HG03103 (cell line): ENCODE measurements around the gene BICRAL.
"Not testable (repeated sequence)": the region's sequence is repeated elsewhere in the genome, so short reads cannot be mapped to it uniquely, and the experiment has no call there.

Source experiments
- ATAC-seq: cut with Tn5 transposase; IDR thresholded peaks from one replicate; pipeline ENCODE4 v1.9.1; 2021; ENCODE audit warnings: low read depth; ENCODE audit not compliant: unreplicated experiment

BICRAL gene

DNA sequence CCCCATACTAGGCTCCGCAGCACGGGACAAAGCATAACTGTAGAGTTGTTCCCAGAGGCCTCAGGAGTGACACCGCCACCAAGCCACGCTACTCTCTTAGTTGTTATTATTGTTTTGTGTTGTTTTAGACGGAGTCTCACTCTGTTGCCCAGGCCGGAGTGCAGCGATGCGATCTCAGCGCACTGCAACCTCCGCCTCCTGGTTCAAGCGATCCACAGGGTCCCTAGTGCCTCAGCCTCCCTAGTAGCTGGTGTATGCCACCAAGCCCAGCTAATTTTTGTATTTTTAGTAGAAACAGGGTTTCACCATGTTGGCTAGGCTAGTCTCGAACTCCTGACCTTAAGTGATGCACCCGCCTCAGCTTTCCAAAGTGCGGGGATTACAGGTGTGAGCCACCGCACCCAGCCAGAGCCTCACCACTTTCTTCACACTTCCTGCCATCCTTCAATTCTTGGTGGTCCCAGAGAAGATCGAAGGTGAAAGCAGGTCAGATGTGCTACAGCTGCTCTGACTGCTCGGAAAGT lies 109.4 kb downstream of the BICRAL start:
- no peak for ATAC-seq

DNA sequence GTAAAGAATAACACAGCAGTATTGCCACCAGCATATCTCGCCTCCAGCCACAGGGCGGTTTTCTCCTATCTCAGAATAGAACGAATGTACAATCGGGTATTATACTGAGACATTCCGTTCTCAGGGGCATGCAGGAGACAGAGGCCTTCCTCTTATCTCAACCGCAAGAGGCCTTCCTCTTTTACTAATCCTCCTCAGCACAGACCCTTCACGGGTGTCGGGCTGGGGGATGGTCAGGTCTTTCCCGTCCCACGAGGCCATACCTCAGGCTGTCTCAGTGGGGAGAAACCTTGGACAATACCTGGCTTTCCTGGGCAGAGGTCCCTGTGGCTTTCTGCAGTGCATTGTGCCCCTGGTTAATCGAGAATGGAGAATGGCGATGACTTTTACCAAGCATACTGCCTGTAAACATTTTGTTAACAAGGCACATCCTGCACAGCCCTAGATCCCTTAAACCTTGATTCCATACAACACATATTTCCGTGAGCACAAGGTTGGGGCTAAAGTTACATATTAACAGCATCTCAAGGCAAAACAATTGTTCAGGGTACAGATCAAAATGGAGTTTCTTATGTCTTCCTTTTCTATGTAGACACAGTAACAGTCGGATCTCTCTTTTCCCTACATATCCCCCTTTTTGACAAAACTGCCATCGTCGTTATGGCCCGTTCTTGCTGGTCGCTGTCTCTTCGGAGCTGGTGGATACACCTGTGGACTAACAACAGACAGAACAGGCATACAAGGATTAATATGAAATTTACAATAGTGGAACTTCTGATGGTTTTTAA lies 112.4 kb downstream of the BICRAL start:
- not testable (repeated sequence) for ATAC-seq

DNA sequence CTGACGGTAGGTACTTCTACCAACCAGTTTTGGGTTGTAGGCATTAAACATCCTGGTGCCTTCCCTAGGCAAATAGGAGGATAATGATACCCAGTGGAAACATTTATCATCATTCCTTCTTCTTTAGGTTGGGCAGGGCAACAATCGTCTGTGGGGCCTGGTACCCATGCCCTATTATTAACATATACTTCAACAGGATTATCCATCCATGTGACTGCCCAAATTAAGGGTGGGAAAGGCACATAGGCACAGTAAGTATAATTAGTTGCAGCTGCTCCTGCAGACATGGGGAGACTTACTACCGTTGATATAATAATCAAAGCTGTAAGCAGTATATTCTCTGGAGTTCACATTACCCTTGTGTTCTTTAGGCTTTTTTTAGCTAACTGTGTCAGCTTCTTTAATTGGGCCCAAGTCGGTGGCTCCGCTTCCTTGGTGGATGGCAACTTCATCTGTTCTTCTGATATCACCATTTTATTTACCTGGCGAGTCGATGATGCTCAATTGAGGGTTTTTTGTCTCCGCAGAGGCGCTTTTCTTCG lies 114.4 kb downstream of the BICRAL start:
- ATAC-seq, result no peak

DNA sequence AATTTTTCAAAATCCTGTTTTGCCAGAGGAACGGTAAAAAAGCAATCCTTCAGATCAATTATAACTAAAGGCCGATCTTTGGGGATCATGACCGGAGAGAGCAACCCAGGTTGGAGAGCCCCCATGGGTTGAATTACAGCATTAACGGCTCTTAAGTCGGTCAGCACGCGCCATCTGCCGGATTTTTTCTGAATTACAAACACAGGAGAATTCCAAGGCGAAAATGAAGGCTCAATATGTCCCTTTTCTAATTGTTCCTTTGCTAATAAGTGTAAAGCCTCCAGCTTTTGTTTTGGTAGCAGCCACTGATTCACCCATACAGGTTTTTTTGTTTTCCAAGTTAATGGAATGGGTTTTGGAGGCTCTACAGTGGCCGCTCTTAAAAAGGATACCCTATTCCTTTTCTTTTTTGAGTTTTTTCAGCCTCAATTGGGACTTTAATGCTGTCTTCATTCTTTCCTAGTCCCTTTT lies 117.1 kb downstream of the BICRAL start:
- ATAC-seq, result no peak

DNA sequence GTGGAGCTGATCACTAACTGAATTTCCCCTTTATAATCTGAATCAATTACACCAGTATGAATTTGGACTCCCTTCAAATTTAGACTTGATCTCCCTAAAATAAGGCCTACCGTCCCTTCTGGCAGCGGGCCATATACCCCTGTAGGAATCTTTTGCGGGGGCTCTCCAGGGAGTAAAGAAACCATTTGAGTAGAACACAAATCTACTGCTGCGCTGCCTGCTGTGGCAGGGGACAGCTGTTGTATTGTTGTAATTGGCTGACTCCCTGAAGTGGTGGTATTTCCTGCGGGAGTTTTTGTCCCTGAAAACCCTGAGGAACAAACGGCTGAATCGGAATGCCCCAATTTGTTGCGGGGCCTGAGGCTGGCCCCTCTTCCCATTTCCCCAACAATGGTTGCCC lies 118.0 kb downstream of the BICRAL start:
- no peak for ATAC-seq

DNA sequence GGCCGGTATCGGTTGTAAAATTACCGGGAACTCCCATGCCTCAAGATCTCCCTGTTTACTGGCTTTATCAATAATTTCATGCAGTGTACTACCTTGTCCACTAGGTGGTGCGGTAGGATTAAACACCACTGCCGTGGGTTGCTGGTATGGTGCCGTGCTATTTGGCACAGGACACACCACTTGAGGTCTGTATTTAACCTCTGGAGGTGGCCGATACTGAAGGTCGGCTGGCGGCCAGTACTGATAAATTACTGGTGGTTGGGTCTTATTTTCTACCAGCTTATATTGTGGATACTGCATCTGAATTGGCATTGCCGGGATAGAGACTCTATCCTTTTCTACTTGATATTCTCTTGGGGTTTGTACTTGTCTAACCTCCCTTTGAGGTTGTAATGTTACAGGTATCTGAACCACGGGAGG lies 119.7 kb downstream of the BICRAL start:
- no peak for ATAC-seq

DNA sequence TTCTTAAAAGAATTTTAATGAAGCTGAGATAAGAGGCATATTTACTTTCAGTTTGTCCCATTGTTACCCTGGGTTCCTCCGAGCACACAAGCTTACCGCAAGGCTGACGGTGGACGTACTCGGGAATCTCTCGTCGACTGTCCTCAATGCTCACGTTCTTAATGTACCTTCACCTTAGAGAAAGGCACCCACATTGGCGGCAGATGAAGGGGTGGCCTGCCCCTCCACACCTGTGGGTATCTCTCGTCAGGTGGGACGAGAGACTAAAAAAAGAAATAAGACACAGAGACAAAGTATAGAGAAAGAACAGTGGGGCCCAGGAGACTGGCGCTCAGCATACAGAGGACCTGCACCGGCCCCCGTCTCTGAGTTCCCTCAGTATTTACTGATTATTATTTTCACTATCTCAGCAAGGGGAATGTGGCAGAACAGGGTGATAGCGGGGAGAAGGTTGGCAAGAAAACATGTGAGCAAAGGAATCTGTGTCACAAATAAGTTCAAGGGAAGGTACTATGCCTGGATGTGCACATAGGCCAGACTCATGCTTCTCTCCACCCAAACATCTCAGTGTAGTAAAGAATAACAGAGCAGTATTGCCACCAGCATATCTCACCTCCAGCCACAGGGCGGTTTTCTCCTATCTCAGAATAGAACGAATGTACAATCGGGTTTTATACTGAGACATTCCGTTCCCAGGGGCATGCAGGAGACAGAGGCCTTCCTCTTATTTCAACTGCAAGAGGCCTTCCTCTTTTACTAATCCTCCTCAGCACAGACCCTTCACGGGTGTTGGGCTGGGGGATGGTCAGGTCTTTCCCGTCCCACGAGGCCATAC lies 120.8 kb downstream of the BICRAL start:
- ATAC-seq, result not testable (repeated sequence)

DNA sequence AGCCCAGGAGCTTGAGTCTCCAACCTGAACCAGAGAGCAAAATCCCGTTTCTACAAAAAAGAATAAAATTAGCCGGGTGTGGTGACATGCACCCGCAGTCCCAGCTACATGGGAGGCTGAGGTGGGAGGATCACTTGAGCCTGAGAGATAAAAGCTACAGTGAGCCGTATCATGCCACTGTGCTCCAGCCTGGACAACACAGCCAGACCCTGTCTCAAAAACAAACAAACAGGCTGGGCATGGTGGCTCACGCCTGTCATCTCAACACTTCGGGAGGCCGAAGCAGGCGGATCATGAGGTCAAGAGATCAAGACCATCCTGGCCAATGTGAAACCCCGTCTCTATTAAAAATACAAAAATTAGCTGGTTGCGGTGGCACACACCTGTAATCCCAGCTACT lies 122.6 kb downstream of the BICRAL start:
- ATAC-seq, result no peak

DNA sequence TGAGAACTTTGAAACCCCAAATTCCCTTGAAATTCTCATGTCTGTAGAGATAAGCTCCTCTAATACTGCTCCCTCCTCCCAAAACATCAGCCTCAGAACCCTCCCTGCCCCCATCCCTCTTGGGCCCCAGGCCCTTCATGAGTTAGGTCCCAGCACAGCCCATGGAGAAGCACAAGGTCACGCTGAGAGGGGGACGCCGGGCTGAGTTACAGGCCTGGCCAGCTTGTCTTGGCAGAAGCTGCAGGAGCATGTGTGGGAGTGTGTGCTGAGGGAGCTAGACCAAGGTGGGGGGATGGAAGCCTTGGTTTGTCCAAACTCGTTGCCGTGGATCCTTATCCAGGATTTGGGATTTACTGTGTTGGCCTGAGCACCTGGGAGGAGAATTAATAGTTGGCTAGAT lies 125.5 kb downstream of the BICRAL start:
- no peak for ATAC-seq

DNA sequence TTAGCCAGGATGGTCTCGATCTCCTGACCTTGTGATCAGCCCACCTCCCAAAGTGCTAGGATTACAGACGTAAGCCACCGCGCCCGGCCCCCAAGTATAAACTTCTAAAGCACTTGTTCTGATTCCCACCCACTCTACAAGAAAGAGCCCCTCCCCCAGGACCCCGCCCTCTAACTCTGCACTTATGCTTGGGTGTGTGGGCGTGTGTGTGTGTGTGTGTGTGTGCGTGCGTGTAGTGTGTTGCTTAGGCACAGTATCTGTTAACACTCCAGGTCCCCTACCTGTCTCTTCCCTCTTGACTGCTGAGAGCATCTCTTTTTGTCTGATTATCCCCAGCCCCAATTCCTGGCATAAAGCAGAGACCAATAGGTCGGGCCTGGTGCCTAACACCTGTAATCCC lies 128.0 kb downstream of the BICRAL start:
- no peak for ATAC-seq

DNA sequence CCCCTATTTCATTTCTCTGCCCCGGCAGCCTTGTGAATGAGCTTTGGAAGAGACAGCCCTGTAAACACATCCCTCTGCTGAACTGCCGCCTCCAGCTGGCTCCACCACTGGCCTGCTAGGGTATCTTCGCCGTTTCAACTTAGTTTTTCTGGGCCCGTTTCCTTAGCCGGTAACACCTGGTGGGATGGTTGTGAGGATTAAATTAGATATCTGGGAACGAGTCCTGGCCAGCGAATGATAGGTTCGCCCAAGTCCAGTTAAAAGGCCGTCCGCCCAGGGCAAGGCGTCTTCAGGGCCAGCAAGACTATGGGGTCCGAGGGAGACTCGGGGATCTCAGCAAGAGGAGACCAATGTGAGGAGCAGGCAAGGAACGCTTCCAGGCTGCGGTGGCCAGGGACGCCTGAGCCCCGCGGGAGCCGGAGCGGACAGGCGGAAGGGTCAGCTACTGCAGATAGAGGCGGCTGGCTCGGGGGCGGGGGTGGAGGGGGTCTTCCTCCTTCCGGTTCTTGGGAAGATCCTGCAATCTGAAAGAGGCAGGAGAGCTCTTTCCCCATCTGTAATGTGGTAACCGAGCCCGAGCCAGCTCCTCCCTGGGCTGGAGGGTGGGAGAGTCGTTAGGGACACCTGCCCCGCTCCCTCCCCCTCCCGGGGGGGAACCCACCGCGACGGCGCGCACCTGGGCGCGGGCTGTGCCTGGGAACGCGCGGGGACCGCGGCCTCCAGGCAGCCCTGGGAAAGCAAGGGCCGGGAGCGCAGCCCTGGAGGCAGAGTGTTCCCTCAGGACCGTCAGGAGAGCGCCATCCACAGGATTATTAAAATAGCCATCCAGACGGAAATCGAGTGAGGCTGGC lies 129.5 kb downstream of the BICRAL start:
- ATAC-seq, result no peak

DNA sequence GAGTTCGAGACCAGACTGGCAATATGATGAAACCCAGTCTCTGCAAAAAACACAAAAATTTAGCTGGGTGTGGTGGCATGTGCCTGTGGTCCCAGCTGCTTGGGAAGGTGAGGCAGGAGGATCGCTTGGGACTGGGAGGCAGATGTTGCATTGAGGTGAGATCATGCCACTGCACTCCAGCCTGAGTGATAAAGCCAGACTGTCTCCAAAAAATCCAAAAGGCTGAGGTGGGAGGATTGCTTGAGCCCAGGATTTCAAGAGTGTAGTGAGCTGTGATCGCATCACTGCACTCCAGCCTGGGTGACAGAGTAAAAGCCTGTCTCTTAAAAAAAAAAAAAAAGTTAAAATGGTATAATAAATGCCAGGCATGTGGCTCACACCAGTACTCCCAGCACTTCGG lies 132.7 kb downstream of the BICRAL start:
- no peak for ATAC-seq

DNA sequence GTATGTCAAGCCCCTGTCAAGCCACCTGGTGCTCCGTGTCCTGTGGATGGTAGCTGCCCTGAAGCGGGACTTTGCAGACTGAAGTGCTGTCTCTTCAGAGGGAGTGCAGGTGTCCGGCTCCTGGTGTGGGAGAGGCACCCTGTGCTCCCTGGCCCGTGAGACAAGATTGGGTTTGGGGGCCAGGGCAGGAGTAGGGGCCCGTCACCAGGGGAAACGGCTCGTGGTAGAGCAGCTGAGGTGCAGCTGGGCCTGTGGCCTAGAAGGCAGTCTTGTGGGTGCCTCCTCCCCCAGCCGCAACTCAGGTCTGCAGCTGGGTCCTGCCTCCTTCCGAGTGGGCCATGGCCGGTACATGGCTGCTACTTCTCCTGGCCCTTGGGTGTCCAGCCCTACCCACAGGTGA lies 133.9 kb downstream of the BICRAL start, which contains the start of gene PTCRA:
TSS of gene PTCRA (plus strand) at position 322 of the 400 bp plus-strand sequence. CDS start at position 339, 17 bp downstream.
- no peak for ATAC-seq

DNA sequence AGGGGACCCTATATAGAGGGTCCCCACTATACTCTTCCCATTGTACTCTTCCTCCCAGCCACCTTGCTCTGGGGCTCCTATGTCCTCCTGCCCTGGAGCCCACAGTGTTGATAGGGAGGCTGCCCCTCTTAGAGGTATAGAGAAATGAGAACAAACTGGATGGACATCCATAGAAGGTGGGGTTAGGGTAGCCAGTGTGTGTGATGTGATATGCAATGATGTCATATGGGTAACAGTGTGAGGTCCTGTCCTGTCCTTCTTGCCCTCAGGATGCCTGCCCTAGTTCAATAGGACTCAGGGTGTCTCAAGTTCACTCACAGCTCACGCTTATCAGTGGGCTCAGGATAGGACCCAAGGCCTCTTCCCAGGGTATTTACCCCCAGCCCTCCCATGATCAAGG lies 134.4 kb downstream of the BICRAL start:
- no peak for ATAC-seq
